ENCODE measurements around the gene HOXA2.

HOXA2 gene

DNA sequence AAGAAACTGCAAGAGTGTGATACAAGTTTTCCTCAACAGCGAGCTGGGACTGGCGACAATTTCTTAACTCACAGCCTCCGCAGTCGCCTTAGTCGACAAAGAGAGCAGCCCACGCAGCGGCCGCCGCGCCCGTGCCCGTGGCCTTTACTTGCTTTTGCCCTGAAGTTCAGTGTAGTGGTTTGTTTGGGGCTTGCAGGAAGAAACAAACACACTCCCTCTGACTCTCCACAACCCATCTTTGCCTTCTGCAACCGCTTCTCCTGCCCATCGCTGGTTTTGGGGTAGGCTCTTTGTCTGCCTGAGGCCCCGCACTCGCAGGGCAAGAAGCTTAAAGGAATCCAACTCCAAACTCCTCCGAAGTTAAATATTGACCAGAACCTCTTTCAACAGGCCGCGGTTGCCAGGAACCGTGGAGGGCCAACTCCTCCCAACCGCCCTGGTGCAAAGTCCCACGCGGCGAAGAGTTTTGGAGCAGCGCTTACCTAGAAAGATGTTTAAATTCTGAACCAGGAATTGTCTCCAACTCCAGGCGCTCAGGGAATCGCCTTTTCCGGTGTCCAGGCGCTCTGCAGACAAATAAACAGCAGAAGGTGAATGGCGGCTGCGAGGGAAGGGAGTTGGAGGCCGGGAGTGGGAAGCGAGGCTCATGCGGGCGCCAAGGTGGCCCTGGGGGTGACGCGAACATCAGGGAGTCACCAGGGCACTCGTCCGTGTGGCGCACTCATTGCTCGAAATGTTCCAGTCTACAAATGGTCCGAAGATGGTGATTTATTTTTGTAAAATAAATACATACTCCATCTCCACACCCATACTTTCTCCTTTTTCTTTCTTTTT, 19.8 kb upstream of the HOXA2 start:
- DNase-seq (ENCODE audit: low spot score in 2 of 2), result no peak
- H3K9me3 Mint-ChIP-seq, result no peaks in the 10 kb centered on the region
- no peak overlapping the region for H3K4me3 Mint-ChIP-seq
- H3K27ac Mint-ChIP-seq, result no peak overlapping the region
- H3K36me3 Mint-ChIP-seq, result no peaks in the 10 kb centered on the region
- ATAC-seq, result no peak
- H3K4me1 Mint-ChIP-seq, result no peaks in the 10 kb centered on the region

GRCh38 chr7:27121684-27122076, 19.2 kb upstream of the HOXA2 start:
- ATAC-seq (no peak), DNase-seq (ENCODE audit: low spot score in 2 of 2) (no peak)
- no peaks in the 10 kb centered on the region for H3K36me3 Mint-ChIP-seq
- H3K9me3 Mint-ChIP-seq, result no peaks in the 10 kb centered on the region
- no peak overlapping the region for H3K4me3 Mint-ChIP-seq
- no peak overlapping the region for H3K27ac Mint-ChIP-seq
- H3K4me1 Mint-ChIP-seq, result no peaks in the 10 kb centered on the region

GRCh38 chr7:27119412-27119911, 17.0 kb upstream of the HOXA2 start:
- Mint-ChIP-seq H3K9me3 (no peaks in the 10 kb centered on the region), H3K4me3 (no peak overlapping the region), H3K27ac (no peak overlapping the region), H3K36me3 (no peaks in the 10 kb centered on the region), H3K4me1 (no peaks in the 10 kb centered on the region)
- ATAC-seq (no peak), DNase-seq (ENCODE audit: low spot score in 2 of 2) (no peak)

DNA sequence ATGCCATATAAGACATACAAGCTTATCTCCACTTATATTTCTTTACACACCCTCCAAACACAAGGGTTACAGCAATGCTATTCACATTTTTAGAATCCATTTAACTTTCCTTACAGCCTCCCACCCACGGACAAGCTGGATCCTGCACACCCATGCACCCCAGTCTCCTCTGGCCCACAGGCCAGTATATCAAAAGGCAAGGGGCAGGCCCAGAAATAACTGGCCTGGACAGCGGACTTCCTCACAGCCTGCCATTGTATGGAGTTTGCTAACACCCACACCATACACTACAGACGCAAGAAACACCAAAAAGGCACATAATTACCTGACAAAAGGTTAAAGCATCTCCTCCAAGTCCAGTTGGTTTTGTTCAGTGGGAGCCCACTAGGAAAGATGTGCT, 16.1 kb upstream of the HOXA2 start:
- no peaks in the 10 kb centered on the region for H3K36me3 Mint-ChIP-seq
- H3K27ac Mint-ChIP-seq, result no peak overlapping the region
- DNase-seq (ENCODE audit: low spot score in 2 of 2), result no peak
- no peak overlapping the region for H3K4me3 Mint-ChIP-seq
- no peaks in the 10 kb centered on the region for H3K9me3 Mint-ChIP-seq
- ATAC-seq, result no peak
- no peaks in the 10 kb centered on the region for H3K4me1 Mint-ChIP-seq

DNA sequence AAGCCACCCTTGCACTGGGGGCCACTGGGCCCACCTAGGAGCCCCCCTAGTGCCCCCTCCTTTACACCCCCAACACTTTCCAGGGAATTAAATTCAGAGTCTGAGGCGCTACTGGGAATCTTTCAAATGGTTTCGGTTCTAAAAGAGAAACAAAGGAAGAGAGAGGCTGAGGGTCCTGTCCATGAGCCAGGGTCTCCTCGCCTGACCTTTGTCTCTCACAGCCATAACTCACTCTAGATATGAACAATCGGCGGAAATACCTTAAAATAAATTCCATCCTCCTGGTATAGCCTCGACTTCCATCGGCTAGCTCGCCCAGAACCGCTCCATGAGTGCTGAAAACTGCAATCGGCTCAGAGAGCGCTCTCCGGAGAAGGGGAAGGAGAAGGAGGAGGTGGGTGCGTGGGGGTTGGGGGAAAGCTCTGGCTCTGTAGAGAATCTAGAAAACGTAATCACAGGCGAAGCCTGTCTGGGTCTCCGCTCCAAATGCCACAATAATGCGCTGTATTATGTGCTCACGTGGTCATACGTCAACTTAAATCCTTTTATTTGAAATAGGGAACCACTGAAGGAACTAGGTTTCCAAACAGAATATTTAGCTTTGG, 15.5 kb upstream of the HOXA2 start:
- DNase-seq (ENCODE audit: low spot score in 2 of 2), result no peak
- H3K4me1 Mint-ChIP-seq, result no peaks in the 10 kb centered on the region
- no peak overlapping the region for H3K4me3 Mint-ChIP-seq
- no peak overlapping the region for H3K27ac Mint-ChIP-seq
- no peaks in the 10 kb centered on the region for H3K36me3 Mint-ChIP-seq
- ATAC-seq, result no peak
- no peaks in the 10 kb centered on the region for H3K9me3 Mint-ChIP-seq

GRCh38 chr7:27116962-27117886, 14.7 kb upstream of the HOXA2 start:
- H3K27ac Mint-ChIP-seq, result no peak overlapping the region
- no peak for ATAC-seq
- no peak overlapping the region for H3K4me3 Mint-ChIP-seq
- no peaks in the 10 kb centered on the region for H3K4me1 Mint-ChIP-seq
- DNase-seq (ENCODE audit: low spot score in 2 of 2), result no peak
- no peaks in the 10 kb centered on the region for H3K9me3 Mint-ChIP-seq
- H3K36me3 Mint-ChIP-seq, result no peaks in the 10 kb centered on the region

- Mint-ChIP-seq H3K36me3 (no peaks in the 10 kb centered on the region), H3K4me1 (no peaks in the 10 kb centered on the region), H3K4me3 (no peak overlapping the region), H3K27ac (no peak overlapping the region), H3K9me3 (no peaks in the 10 kb centered on the region)
- DNase-seq (ENCODE audit: low spot score in 2 of 2) (no peak), ATAC-seq (no peak)
Measured at GRCh38 chr7:27116031-27116961, 13.8 kb upstream of the HOXA2 start.

DNA sequence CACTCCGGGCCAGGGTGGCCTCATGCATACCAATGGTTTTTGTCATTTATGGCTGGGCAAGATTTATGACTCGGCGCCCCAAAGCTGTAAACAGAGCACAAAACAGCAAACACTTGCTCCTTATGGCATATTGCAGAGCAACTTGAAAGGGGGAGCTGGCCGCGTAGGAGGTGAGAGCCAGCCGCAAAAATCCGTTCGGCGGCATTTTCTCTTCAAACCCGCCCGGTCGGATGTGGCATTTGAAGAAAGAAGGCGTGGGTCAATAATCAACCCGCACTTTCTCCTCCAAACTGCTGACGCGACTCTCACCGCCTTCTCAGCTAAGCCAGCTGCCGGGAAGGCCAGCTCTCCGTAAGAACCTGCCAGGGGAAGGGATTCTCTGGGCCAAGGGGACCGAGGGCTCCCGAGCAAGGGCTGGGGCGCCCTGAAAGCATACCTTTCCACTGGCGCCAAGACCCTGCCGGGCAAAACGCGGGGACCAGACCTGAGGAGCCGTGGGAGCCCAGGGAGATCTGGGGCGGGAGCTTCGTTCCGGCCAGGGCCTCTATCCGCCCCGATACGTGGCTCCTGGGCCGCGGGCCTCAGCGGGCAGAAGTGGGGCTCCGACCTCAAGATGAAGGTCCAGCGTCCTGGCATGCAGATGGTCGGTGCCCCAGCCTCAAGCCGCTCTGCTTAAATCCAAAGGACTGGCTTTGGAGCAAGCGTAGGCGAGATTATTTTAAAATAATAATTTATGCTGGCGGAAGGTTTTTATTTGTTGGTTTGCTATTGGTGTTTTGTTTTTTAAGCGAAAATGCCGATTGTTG, 12.9 kb upstream of the HOXA2 start:
- no peaks in the 10 kb centered on the region for H3K9me3 Mint-ChIP-seq
- no peaks in the 10 kb centered on the region for H3K36me3 Mint-ChIP-seq
- H3K4me1 Mint-ChIP-seq, result no peaks in the 10 kb centered on the region
- no peak for ATAC-seq
- H3K4me3 Mint-ChIP-seq, result no peak overlapping the region
- no peak overlapping the region for H3K27ac Mint-ChIP-seq
- DNase-seq (ENCODE audit: low spot score in 2 of 2), result no peak

- no peak overlapping the region for H3K4me3 Mint-ChIP-seq
- ATAC-seq, result no peak
- DNase-seq (ENCODE audit: low spot score in 2 of 2), result no peak
- no peaks in the 10 kb centered on the region for H3K4me1 Mint-ChIP-seq
- no peaks in the 10 kb centered on the region for H3K36me3 Mint-ChIP-seq
- H3K27ac Mint-ChIP-seq, result no peak overlapping the region
- H3K9me3 Mint-ChIP-seq, result no peaks in the 10 kb centered on the region
Measured at GRCh38 chr7:27114881-27115220, 12.4 kb upstream of the HOXA2 start.

GRCh38 chr7:27113991-27114769, 11.7 kb upstream of the HOXA2 start:
- no peaks in the 10 kb centered on the region for H3K36me3 Mint-ChIP-seq
- H3K9me3 Mint-ChIP-seq, result no peaks in the 10 kb centered on the region
- H3K4me1 Mint-ChIP-seq, result no peaks in the 10 kb centered on the region
- no peak for DNase-seq (ENCODE audit: low spot score in 2 of 2)
- H3K4me3 Mint-ChIP-seq, result no peak overlapping the region
- H3K27ac Mint-ChIP-seq, result no peak overlapping the region
- no peak for ATAC-seq

DNA sequence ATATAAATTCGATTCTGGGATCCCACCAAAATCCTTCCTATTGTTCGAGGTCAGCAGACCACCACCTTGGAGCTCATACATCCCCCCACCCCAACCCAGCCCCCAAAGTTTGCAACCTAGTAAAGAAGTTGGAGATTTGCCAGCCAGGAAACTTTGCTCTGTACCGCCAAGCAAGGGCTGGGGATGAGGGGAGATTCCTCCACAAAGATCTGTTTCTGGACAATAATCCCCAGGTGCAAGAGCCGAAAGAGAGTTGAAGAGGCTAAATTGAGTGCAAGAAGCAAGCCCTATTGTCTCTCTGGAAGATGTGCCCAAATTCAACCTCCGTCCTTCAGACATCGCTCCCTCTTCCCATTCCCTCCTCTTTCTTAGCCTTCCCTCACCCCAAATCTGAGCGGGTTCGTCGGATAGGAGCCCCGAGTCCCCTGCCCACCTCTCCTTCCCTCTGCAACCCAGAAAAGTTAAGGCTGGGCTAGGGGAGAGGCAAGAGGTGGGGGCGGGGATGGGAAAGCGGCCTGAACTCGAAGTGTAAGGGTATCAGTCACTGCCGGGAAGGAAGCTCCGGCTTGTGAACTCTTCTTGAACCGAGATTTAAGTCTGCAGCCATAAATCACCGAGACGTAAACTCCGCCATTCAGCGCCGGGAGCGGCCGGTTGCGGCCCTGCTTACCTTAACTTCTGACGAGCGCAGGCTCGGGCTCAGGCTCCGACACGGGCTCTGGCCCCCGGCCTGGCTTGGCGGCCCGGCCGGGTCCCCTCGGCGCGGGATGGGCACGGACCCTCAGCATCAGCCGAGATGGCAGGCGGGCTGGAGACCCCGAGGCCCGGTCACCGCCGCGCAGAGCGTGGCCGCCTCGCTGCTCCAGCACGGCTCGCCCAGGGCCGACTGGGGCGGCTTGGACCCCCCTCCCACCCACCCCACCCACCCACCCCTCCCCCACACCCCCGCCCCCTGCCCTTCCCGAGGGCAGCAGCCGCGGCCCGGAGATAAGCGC, 10.8 kb upstream of the HOXA2 start:
- no peak for ATAC-seq
- H3K36me3 Mint-ChIP-seq, result no peaks in the 10 kb centered on the region
- no peaks in the 10 kb centered on the region for H3K4me1 Mint-ChIP-seq
- no peak overlapping the region for H3K27ac Mint-ChIP-seq
- no peaks in the 10 kb centered on the region for H3K9me3 Mint-ChIP-seq
- no peak overlapping the region for H3K4me3 Mint-ChIP-seq
- no peak for DNase-seq (ENCODE audit: low spot score in 2 of 2)

DNA sequence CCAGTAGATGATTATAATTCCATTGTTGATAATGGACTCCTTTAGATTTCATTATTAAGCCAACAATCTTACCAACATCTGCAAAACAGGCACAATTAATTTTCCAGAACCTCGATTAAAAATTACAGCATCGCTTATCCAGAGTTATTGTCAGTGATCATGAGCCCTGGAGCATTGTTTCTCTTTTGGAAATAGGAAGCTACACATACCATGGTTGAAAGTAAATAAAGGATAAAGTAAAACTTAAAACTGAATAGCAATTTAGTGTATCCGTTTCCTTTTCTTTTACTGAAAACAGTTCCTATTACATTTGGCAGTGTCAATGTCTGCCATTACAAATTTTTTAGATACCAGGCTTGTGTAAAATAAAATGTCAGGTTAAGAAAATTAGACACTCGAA, 9.9 kb upstream of the HOXA2 start:
- Mint-ChIP-seq H3K27ac (no peak overlapping the region), H3K4me3 (no peak overlapping the region), H3K4me1 (no peaks in the 10 kb centered on the region), H3K36me3 (no peaks in the 10 kb centered on the region), H3K9me3 (no peaks in the 10 kb centered on the region)
- DNase-seq (ENCODE audit: low spot score in 2 of 2) (no peak), ATAC-seq (no peak)
